ENCODE results near the gene GNAI1.

- TF ChIP-seq EZH2 (IDR thresholded peaks at IDR 0.05; ENCODE audit: borderline replicate concordance, low read length) (no peak), CTCF (conservative IDR thresholded peaks at IDR 0.05 in 1 of 2, IDR thresholded peaks at IDR 0.05 in 1 of 2; ENCODE audit: extremely low read depth in 1 of 2, insufficient read depth in 1 of 2, low read depth in 1 of 2, low read length in 2 of 2) (no peak)
These were observed 46.8 kb downstream of the GNAI1 start for GRCh38 chr7:80181411-80181810.

Measured in mammary epithelial cell (primary cell).